ENCODE data around the gene GLI3.

GRCh38 chr7:42155584-42156290 is 81.3 kb downstream of the GLI3 start:
- TF ChIP-seq POLR2A (IDR thresholded peaks at IDR 0.05) = no peak
- no peak for TF ChIP-seq CTCF (IDR thresholded peaks at IDR 0.05)
